ENCODE data around the gene RASGRF2. TPM values are rescaled to one million over a fixed set of nuclear protein-coding genes. Genes with fewer than 3 reads are reported as not detected.
"Not testable (repeated sequence)": the region's sequence is repeated elsewhere in the genome, so short reads cannot be mapped to it uniquely, and the experiment has no call there.

RASGRF2 gene
- total RNA-seq, 1 donor from 2014 or later = 11.7 TPM

DNA sequence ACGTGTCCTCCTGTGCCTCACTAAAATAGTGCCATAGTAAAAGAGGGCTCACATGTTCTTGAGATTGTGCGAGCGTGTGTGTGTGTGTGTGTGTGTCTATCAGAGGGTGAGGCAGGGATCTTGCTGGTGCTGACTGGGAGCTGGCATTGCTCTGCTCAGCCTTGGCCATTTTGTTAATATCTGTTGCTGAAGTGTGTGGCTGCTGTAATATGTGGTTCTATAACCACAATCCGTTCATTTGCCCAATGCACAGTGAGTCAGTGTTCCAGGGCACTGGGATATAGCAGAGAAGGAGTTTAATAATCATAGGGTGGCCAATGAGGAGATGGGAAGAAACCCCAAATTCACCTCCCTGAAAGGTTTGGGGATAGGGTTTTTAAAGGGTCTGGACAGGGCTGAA lies 61.3 kb downstream of the RASGRF2 start:
- no peak for DNase-seq (ENCODE audit: low spot score)

DNA sequence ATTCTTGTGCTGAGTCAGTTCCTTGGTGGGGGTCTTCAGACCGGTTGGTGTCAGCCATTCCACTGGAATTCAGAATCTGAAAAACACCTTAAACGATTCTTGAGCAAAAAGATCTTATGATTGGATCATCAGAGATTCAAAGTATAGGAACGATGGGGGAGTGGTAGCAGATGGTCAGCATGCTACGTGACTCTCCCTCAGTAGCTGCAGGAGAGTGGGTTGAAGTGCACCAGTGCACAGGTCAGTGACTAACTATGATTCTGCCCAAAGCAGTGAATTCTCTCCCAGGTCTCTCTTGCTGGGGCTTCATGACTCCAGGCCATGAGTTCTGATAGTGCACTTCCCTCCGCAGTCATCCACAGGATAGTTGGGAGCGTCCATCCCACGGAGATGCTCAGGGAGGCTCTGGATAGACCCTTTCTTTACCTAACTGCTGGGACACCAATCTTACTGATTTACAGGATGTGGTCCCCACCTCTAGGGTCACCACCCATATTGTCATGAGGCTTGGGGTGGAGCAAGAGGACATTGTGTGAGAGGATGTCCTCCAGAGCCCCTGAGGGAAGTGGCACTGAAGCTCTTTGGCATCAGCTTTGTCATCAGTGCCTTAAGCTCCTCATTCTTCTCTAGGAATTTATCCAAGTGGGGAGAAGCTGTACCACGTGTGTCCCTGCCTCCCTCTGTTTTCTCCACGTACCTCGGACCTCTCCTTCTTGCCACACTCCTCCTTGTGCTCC lies 62.0 kb downstream of the RASGRF2 start:
- DNase-seq (ENCODE audit: low spot score) = no peak

DNA sequence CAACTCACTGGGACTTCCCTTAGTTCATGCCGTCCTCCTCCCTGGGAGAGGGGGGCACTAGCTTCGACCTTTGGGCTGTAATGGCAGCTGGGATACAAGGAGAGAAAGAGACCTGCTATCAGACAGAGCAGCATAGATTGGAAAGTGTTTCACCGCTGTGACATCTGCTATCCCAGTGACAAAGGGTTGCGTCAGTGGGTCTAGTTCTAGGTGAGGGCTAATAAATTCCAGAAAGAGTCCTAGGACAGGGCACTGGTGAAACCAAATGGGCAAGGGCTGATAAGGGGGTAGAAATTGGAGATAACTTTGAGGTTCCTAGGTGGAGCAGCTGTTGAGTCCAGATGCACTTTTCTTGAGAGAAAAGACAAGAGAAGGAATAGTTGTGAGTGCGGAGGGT lies 62.5 kb downstream of the RASGRF2 start:
- no peak for DNase-seq (ENCODE audit: low spot score)

DNA sequence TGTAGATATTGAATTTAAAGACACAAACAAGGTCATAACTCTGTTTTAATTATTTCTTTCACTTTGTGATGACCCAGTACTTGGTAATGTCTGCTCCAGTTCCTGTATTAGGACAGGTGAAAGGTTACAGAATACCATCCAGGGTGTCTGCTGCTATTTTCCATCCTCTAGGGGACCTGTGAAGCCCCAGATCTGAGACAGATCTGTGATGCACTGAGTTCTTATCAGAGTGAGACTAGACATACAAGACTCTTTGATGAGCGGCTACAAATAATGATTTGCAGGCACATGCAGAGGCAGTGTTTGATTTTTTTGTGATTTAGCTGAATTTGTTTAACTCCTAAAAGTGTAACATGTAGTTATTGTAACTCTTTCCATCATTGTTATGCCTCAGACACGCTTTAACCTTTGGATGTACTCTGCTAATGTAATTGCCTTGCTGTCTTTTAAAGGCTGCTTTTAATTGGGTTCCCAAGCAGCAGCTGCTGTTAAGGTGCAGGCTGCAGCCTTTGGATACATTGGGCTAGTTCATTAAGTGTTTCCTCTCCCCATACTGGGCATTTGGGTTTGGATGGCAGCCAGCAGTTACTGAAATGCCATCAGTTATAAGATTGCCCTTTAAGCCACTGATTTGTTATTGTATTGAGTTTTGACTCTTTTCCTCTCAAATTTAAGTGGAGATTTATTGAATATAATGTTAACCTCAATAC lies 63.3 kb downstream of the RASGRF2 start:
- no peak for DNase-seq (ENCODE audit: low spot score)

DNA sequence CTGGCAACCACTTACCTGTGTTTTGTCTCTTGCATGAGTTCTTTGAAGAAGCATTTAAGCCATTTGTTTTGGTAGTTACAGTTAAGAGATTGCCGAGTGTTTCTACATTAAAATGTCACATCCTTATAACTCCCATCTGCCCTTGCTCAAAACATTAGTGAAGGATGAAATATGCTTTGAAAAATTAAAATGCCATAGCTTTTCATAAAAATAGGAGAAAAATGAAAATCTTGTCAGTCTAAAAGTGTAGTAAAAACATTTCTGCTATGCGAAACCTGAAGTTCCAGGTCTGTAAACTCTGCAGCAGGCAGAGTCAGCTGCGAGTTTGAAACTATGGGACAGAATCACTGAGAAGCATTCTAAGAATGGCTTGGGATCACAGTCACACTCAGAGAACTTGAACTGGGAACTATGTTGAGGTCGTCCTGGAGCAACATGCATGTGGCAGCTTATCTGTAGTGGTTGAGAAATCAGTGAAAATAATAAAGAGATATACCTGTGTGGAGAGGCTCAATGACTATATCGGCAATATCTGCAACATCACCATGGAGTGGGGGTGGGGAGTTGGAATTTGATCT lies 67.4 kb downstream of the RASGRF2 start:
- no peak for DNase-seq (ENCODE audit: low spot score)

DNA sequence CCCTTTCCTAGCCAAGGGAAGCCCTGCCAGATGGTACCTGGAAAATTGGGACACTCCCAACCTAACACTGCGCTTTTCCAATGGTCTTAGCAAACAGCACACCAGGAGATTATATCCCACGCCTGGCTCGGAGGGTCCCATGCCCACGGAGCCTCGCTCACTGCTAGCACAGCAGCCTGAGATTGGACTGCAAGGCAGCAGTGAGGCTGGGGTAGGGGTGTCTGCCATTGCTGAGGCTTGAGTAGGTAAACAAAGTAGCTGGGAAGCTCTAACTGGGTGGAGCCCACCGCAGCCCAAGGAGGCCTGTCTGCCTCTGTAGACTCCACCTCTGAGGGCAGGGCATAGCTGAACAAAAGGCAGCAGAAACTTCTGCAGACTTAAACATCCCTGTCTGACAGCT lies 68.7 kb downstream of the RASGRF2 start:
- DNase-seq (ENCODE audit: low spot score) = not testable (repeated sequence)

DNA sequence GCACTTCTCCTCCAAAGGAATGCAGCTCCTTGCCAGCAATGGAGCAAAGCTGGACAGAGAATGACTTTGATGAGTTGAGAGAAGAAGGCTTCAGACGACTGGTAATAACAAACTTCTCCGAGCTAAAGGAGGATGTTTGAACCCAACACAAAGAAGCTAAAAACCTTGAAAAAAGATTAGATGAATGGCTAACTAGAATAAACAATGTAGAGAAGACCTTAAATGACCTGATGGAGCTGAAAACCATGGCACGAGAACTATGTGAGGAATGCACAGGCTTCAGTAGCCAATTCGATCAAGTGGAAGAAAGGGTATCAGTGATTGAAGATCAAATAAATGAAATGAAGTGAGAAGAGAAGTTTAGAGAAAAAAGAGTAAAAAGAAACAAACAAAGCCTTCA lies 69.6 kb downstream of the RASGRF2 start:
- not testable (repeated sequence) for DNase-seq (ENCODE audit: low spot score)

DNA sequence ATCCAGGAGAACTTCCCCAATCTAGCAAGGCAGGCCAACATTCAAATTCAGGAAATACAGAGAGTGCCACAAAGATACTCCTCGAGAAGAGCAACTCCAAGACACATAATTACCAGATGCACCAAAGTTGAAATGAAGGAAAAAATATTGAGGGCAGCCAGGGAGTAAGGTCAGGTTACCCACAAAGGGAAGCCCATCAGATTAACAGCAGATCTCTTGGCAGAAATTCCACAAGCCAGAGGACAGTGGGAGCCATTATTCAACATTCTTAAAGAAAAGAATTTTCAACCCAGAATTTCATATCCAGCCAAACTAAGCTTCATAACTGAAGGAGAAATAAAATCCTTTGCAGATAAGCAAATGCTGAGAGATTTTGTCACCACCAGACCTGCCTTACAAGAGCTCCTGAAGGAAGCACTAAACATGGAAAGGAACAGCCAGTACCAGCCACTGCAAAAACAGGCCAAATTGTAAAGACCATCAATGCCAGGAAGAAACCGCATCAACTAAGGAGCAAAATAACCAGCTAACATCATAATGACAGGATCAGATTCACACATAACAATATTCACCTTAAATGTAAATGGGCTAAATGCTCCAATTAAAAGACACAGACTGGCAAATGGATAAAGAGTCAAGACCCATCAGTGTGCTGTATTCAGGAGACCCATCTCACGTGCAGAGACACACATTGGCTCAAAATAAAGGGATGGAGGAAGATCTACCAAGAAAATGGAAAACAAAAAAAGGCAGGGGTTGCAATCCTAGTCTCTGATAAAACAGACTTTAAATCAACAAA lies 70.3 kb downstream of the RASGRF2 start:
- not testable (repeated sequence) for DNase-seq (ENCODE audit: low spot score)

DNA sequence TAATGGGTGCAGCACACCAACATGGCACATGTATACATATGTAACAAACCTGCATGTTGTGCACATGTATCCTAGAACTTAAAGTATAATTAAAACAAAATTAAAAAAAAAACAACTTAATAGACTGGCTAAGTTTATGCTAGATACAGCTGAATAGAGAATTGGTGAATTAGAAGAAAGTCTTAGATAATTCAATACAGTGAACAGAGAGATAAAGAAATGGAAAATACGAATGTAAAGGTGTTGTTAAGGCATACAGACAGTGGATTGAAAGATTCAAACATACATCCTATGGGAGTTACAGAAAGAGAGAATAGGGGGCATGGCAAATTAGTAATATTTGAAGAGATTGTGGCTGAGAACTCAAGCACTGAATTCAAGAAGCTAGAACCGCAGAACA lies 75.4 kb downstream of the RASGRF2 start:
- no peak for DNase-seq (ENCODE audit: low spot score)

DNA sequence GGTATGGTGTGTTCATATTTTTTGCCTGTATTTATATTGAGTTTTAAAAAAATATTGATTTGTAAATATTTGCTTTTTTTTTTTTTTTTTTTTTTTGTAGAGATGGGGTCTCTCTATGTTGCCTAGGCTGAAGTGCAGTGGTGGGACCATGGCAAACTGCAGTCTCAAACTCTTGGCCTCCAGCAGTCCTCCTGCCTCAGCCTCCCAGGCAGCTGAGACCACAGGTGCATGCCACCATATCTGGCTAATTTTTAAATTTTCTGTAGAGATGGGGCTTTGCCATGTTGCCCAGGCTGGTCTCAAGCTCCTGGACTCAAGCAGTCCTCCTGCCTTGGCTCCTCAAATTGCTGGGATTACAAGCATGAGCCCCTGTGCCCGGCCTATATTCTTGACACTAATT lies 78.3 kb downstream of the RASGRF2 start:
- no peak for DNase-seq (ENCODE audit: low spot score)

DNA sequence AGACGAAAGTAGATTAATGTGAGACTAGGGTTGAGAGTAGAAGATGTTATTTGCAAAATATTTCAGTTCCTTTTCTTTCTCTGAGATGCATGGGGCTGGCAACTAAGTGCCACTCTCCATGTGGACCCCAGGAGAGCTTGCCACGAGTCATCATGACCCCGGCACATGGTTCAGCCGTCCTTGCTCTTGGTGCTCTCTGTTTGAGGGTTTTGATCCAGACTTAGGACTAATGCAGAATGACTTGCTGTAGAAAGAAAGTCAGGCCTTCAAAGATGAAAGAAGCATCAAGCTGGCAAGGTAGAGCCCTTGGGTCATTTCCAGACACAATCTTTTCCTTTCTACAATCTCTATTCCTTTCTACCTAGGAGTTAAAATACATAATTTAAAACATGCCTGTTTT lies 84.7 kb downstream of the RASGRF2 start:
- no peak for DNase-seq (ENCODE audit: low spot score)

DNA sequence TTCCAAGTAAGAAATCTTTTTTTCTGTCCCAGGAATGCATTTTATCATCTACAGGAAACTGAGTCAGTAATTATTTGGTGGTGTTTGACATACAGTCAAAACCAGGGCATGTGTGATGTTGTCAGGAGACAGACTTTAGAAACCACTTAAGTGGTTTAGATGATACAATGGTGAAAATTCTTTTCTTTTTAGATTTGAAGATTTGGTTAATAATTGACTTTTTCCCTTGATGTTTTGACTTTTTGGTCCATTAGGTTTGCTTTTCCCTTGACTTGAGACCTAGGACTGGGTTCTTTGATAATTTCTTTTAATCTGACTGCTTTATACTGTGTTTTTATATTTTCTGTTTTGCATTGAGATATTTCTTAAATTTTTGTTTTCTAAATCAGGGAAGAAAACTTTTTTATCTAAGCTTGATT lies 85.2 kb downstream of the RASGRF2 start:
- DNase-seq (ENCODE audit: low spot score) = no peak

DNA sequence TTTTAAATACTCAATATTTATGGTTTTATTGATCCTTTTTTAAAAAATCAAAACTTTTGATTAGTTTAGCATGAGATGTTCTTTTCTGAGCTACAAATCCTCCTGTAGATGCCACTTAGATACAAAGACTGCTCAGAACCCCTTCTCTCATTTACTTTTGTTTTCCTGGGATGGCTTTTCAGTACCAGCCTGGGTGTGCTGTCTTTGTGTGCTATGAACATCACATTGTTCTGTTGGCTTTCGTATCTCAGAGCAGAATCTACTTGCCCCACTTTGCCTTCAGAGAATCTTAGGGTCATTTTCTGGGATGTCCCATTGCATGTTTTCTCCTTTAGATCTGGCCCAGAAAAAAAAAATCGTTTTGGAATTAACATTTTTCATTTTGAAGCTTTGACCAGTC lies 85.9 kb downstream of the RASGRF2 start:
- no peak for DNase-seq (ENCODE audit: low spot score)

DNA sequence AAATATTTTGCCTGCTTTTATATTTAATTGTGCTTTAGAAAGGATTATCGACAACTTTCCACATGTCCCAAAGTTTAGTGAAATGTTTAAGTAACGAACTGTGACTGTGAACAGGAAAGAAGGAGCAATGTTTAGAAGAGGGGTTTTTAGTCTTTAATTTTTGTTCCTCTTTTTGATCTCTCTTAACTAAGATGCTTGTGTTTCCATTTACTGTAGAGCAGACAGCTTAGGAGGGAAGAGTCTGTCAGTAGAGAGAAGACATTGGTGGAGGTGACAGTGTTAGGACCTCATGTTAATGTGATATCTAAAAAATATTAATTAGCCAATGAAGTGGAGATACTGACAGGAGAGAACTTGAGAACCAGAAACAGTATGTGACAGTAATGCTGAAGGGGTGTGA lies 92.2 kb downstream of the RASGRF2 start:
- DNase-seq (ENCODE audit: low spot score) = no peak

DNA sequence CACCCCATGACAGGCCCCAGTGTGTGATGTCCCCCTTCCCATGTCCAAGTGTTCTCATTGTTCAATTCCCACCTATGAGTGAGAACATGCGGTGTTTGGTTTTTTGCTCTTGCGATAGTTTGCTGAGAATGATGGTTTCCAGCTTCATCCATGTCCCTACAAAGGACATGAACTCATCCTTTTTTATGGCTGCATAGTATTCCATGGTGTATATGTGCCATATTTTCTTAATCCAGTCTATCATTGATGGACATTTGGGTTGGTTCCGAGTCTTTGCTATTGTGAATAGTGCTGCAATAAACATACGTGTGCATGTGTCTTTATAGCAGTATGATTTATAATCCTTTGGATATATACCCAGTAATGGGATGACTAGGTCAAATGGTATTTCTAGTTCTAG lies 93.1 kb downstream of the RASGRF2 start:
- DNase-seq (ENCODE audit: low spot score) = not testable (repeated sequence)

DNA sequence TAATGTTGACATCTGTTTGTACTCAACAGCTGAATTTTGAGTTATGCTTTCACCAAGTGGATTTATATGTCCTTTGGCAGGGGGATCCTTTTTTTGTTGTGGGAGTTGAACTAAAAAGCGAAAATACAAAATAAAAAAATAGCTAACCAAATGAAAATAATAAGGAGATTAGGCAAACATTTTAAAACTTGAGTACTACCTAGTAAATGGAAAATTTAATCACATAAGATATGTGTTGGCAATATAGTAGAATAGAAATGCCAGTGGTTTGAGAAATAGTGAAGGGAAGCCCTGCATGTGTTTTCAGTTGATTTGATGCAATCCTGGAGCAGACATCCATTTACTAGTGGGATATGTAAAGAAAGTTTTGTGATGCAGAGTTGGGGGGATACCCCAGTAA lies 98.0 kb downstream of the RASGRF2 start:
- no peak for DNase-seq (ENCODE audit: low spot score)

DNA sequence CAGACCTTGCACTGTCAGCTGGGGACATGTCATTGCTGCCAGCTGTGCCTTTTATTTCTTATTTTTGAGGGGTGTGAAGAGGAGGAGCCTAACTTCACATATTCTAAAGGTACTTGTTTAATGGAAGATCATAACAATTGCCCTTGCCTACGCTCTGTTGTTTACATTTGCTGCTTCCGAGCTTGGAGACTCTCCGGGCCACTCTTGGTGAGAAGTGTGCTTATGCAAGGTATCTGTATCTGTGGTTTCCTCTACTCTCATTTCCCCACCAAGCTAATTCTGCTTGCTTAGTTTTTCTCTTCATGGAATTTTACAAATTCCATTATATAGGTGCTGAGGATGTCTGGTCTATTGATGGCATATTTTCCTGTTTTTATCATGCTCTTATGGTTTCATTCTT lies 105.3 kb downstream of the RASGRF2 start:
- no peak for DNase-seq (ENCODE audit: low spot score)

DNA sequence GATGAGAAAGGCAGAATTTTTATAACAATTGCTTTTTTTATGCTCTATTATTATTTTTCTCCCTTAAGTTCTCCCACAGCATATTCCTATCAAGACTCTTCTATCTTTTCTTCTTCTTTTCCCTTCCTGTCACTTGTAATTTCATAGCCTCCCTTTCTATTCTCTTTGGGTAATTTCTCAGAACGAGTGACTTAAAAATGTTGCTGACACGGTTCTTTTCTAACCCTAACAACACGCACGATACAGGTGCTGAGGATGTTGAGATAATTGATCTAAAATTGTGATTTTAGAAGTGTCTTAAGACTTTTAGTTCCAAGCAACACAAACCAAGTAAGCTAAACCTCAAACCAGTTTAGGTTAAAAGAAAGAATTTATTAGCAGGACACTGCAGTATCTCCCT lies 105.9 kb downstream of the RASGRF2 start:
- no peak for DNase-seq (ENCODE audit: low spot score)

DNA sequence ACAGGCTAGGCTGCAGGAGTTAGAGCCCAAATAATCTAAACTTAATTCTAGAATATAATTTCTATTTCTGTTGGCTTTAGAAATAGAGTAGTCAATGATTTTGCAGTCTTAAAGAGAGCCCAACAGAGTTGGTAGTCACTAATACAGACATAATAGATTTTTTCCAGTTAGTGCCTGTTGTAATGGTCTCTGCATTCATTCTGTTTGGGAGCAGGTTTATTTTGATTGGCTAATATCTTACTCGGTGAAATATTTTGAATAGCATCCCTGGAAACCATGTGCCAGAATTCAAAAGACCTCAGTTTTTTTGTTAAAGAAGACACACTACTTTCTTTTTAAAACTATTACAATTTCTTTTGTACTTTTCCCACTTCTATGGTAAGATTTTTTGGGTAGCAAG lies 107.2 kb downstream of the RASGRF2 start:
- no peak for DNase-seq (ENCODE audit: low spot score)

DNA sequence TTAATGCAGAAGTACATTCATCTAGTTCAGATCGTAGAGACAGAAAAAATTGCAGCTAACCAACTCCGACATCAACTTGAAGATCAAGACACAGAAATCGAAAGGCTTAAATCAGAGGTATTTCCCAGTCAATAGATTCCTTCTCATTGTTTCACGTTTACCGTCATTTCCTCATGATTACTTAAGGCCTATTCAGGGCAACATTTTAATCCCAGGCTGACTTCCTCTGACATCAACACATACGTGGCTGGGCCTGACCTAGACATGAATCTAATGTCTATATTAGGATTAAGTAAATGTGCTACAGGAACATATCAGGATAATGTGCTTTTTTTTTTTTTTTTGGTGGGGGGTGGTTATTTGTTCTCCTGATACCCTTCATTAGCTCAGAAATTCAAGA lies 107.9 kb downstream of the RASGRF2 start:
- DNase-seq (ENCODE audit: low spot score) = no peak

DNA sequence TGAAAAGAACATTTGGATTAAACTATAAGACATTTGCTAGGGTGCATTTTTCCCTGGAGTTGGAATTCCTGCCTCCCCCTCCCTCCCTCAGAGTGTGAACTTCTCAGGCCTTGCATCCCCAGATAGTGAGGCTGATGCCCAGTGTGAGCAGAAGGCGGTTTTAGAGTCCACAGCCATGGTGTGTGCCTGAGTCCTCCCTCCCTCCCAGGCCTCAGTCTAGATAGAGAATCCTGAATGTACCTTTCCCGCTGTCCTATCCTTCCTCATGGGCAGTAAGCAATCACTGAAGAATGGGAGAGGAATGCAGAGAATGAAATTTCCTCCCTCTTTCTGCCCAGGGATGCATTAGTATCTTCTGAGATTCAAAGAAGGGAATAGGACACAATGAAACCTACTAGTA lies 108.5 kb downstream of the RASGRF2 start:
- no peak for DNase-seq (ENCODE audit: low spot score)

DNA sequence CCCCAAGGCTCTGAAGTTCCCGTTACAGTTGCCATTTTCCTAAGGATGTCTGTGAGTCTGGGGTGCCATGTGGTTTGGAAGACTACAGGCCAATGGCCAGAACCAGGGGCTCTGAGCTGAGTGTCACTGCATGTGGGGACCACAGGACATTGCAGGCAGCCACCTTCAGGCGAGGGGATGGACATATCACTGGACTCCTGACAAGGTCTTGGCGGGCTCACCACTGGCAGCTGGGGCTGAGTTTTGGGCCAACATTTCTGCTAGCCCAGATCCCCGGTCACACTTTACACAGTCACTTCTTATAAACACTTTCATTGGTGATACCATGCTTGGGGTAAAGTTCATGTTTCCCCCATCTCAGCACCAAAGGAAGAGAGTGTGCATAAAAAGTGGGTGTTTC lies 109.8 kb downstream of the RASGRF2 start:
- no peak for DNase-seq (ENCODE audit: low spot score)

Measured in ureter (tissue), 1 donor.